GM23248 (cell line): ENCODE results near the gene RNF175.
A peak's percentile ranks its signal among the peaks of the same experiment; 100 is the strongest.

Experiments
- EZH2 ChIP-seq: fragments of 200-600 bp; sonication (generic); IDR thresholded peaks from 2 replicates; pipeline ENCODE4 v1.6.1; 2018; ENCODE audit warnings: antibody characterized with exemption, mild to moderate bottlenecking; ENCODE audit not compliant: insufficient read depth, poor library complexity, severe bottlenecking
- EZH2phosphoT487 ChIP-seq: fragments of 200-600 bp; sonication (generic); IDR thresholded peaks from 2 replicates; pipeline ENCODE4 v1.6.1; 2018; ENCODE audit warnings: antibody characterized with exemption, moderate library complexity, mild to moderate bottlenecking, low read depth; ENCODE audit not compliant: insufficient read depth

- TF ChIP-seq EZH2, result peak; percentile 94
- no peak; the same call in 1 of the 2 replicates for TF ChIP-seq EZH2phosphoT487
Observed at GRCh38 chr4:153788413-153789276, 28.8 kb upstream of the RNF175 start, which contains the start of gene SFRP2.
